Right forelimb (tissue), 1 donor: ENCODE measurements around the gene SMU1.
A peak's percentile ranks its signal among the peaks of the same experiment; 100 is the strongest.
"Not testable (repeated sequence)": the region's sequence is repeated elsewhere in the genome, so short reads cannot be mapped to it uniquely, and the experiment has no call there.

Source experiments
- DNase-seq: peaks from one replicate; pipeline ENCODE4 v3.0.0-alpha.2; 2018

SMU1 gene

GRCh38 chr9:33011831-33012230 is 64.6 kb downstream of the SMU1 start:
- DNase-seq: no peak

- DNase-seq: no peak
These were observed 68.7 kb downstream of the SMU1 start for GRCh38 chr9:33007755-33008154.

GRCh38 chr9:33005335-33005734 is 71.1 kb downstream of the SMU1 start:
- not testable (repeated sequence) for DNase-seq

GRCh38 chr9:33000682-33001055 is 75.8 kb downstream of the SMU1 start:
- DNase-seq: peak; percentile 49

GRCh38 chr9:32992595-32993238 is 83.8 kb downstream of the SMU1 start:
- no peak for DNase-seq

GRCh38 chr9:32991897-32992594 is 84.4 kb downstream of the SMU1 start:
- no peak for DNase-seq
